ENCODE measurements around the gene KIF23.
"Not testable (repeated sequence)": the region's sequence is repeated elsewhere in the genome, so short reads cannot be mapped to it uniquely, and the experiment has no call there.

DNA sequence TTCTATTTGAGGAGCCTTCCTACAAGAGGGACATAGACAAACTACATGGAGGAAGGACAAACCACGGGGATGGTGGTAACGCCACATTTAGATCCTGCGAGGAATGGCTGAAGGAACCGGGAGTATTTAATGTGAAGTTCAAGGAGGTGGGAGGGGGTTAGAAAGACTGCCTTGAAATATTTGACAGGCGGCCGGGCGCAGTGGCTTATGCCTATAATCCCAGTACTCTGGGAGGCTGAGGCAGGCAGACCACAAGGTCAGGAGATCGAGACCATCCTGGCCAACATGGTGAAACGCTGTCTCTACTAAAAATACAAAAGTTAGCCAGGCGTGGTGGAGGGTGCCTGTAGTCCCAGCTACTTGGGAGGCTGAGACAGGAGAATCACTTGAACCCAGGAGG is 32.0 kb upstream of the KIF23 start:
- TF ChIP-seq, protein P1, sequence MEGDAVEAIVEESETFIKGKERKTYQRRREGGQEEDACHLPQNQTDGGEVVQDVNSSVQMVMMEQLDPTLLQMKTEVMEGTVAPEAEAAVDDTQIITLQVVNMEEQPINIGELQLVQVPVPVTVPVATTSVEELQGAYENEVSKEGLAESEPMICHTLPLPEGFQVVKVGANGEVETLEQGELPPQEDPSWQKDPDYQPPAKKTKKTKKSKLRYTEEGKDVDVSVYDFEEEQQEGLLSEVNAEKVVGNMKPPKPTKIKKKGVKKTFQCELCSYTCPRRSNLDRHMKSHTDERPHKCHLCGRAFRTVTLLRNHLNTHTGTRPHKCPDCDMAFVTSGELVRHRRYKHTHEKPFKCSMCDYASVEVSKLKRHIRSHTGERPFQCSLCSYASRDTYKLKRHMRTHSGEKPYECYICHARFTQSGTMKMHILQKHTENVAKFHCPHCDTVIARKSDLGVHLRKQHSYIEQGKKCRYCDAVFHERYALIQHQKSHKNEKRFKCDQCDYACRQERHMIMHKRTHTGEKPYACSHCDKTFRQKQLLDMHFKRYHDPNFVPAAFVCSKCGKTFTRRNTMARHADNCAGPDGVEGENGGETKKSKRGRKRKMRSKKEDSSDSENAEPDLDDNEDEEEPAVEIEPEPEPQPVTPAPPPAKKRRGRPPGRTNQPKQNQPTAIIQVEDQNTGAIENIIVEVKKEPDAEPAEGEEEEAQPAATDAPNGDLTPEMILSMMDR (IDR thresholded peaks at IDR 0.05) = not testable (repeated sequence)
- TF ChIP-seq POLR2A, POLR2AphosphoS5 (IDR thresholded peaks at IDR 0.05): not testable (repeated sequence)
